ENCODE data around the gene MMP25. TPM values are rescaled to one million over a fixed set of nuclear protein-coding genes. Genes with fewer than 3 reads are reported as not detected.

MMP25 gene
- total and polyA plus RNA-seq, 10 of the 15 experiments (the other 5 are each of a cell fraction or from before 2014, with no cell fraction given): 0.03 to 0.36 (median 0.13) TPM; not detected in 1

DNA sequence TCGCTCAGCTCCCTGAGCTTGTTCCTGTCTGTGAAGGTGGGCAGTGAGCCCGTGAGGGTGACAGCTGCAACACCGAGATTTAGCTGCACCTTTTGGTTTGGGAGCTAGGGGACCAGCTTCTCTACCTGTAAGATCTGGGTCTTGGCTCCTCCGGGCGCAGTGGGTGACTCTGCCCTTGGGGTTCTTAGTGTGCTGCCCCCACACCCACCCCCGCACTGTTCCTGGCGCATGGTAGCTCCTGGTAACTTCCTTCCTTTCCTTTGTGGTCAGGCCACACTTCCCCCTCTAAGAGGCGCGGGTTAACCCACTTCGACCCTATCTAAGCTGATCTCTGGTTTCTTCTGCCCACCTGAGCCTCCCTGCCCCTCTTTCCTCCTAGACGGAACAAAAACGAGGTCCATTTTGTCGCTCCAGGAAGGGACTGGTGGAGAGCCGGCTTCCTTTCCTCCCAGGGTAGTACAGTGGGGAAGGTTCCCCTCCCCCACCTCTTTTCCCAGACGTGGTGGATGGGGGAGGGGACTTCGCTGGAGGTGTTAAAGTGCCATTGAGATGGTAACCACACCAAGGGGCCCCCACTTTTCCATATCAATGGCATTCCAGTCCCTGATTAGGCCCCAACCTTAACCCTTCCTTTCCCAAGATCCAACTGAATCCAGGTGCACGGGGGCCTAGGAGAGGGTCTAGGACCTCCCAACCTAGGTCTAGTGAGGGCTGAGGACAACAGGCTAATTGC, 38.2 kb upstream of the MMP25 start (continued):
- TF ChIP-seq IRF4 (IDR thresholded peaks at IDR 0.05; ENCODE audit: low read depth, low read length) (no peak), CBX3 (IDR thresholded peaks at IDR 0.05; ENCODE audit: borderline replicate concordance, low read depth) (no peak), WRNIP1 (IDR thresholded peaks at IDR 0.05; ENCODE audit: borderline replicate concordance, low read depth, low read length) (no peak), MYC (IDR thresholded peaks at IDR 0.05; ENCODE audit: insufficient read depth, insufficient read length, insufficient replicate concordance, low read length, severe bottlenecking) (no peak), EP300 (IDR thresholded peaks at IDR 0.05; ENCODE audit: borderline replicate concordance in 1 of 2, control insufficient read depth in 1 of 2, low read depth in 2 of 2, low read length in 2 of 2) (no peak), SPI1 (IDR thresholded peaks at IDR 0.05; ENCODE audit: borderline replicate concordance, insufficient read depth, low read depth, low read length) (no peak), CBX5 (IDR thresholded peaks at IDR 0.05; ENCODE audit: low read depth) (no peak), TCF7 (IDR thresholded peaks at IDR 0.05; ENCODE audit: borderline replicate concordance) (no peak)

DNA sequence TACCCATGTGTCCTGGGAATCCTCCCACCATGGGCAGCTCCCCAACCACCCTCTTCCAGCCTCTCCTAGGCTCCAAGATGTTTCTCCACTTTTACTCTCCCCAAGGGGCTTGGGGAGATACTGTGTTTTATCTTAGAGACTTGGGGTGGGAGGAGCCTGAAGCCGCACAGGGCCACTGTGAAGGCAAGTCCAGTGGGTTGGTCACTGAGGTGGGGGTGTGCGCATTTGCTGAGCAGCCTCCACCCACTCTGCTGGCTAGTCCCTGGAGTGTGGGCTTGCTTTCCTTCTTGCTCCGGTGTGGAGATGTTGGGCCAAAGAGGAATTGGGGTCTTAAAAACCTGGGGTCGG, 37.7 kb upstream of the MMP25 start:
- H3K4me3 ChIP-seq: no peak overlapping the region
- no peaks in the 10 kb centered on the region for H4K20me1 ChIP-seq (ENCODE audit: control insufficient read depth, insufficient read depth)
- no peaks in the 10 kb centered on the region for H3K36me3 ChIP-seq (ENCODE audit: control insufficient read depth in 2 of 2, insufficient read depth in 2 of 2, low read length in 1 of 2)
- DNase-seq (ENCODE audit: low read depth, low spot score): no peak
- ChIA-PET RAD21 (ENCODE audit: unreplicated experiment) (interaction anchor here (2.1 kb wide), 1 partner anchor 19 kb away, joined by 8 read pairs; no protein-coding TSS in a partner anchor), CTCF (interaction anchor here (11.3 kb wide), 1 partner anchor 18 kb away, joined by 421 read pairs; the partner anchor contains the start of genes CLDN6, HCFC1R1, THOC6 and TNFRSF12A), POLR2A (no interaction called here), SMC1A (ENCODE audit: uncharacterized antibody, unreplicated experiment) (interaction anchor here (7.2 kb wide), 1 partner anchor 17 kb away, joined by 91 read pairs; the partner anchor contains the start of genes HCFC1R1 and THOC6)
- H2AFZ ChIP-seq (ENCODE audit: control insufficient read depth, low read depth, low read length): no peak overlapping the region
- no peaks in the 10 kb centered on the region for H3K9me3 ChIP-seq (replicated peaks; ENCODE audit: control insufficient read depth, insufficient read depth, low read length)
- intact Hi-C loops (cut with micrococcal nuclease; ENCODE audit: unreplicated experiment) (no loop called here), in situ Hi-C loops (cut with MboI) (no loop called here)
- H3K79me2 ChIP-seq (ENCODE audit: control insufficient read depth, insufficient read depth, low read length): no peaks in the 10 kb centered on the region
- peaks cover 0 to 17% of the 10 kb centered on the region in 2 experiments for H3K27me3 ChIP-seq (replicated peaks in 1 of 2; ENCODE audit: control insufficient read depth in 2 of 2, insufficient read depth in 2 of 2, low read length in 1 of 2)
- H3K27ac ChIP-seq (ENCODE audit: control insufficient read depth, insufficient read depth): no peak overlapping the region
- no peak overlapping the region for H3K9ac ChIP-seq (ENCODE audit: control insufficient read depth, insufficient read depth, low read length)
- 75% methylated on average over 4 of the region's 4 CpGs for WGBS (ENCODE audit: insufficient coverage, insufficient replicate concordance, low lambda C conversion rate, missing lambda C conversion rate)
- BruUV-seq (replicated peaks): no TSS peak
- ATAC-seq: no peak
- peaks cover 17% of the 10 kb centered on the region for H3K4me1 ChIP-seq (ENCODE audit: control insufficient read depth, insufficient read depth, low read length)
- H3K4me2 ChIP-seq (ENCODE audit: control insufficient read depth, insufficient read depth): no peak overlapping the region
- no peak for FAIRE-seq
- no peak for TF ChIP-seq FOXM1 (IDR thresholded peaks at IDR 0.05; ENCODE audit: low read depth, low read length)
- TF ChIP-seq NR2C2 (IDR thresholded peaks at IDR 0.05; ENCODE audit: borderline replicate concordance, control insufficient read depth, insufficient read length, low read depth): no peak
- TF ChIP-seq ESRRA (IDR thresholded peaks at IDR 0.05; ENCODE audit: low read length): no peak
- TF ChIP-seq, protein P1, sequence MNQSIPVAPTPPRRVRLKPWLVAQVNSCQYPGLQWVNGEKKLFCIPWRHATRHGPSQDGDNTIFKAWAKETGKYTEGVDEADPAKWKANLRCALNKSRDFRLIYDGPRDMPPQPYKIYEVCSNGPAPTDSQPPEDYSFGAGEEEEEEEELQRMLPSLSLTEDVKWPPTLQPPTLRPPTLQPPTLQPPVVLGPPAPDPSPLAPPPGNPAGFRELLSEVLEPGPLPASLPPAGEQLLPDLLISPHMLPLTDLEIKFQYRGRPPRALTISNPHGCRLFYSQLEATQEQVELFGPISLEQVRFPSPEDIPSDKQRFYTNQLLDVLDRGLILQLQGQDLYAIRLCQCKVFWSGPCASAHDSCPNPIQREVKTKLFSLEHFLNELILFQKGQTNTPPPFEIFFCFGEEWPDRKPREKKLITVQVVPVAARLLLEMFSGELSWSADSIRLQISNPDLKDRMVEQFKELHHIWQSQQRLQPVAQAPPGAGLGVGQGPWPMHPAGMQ (IDR thresholded peaks at IDR 0.05; ENCODE audit: borderline replicate concordance): no peak
- TF ChIP-seq TARDBP (IDR thresholded peaks at IDR 0.05; ENCODE audit: borderline replicate concordance): no peak
- TF ChIP-seq NBN (IDR thresholded peaks at IDR 0.05): no peak
- TF ChIP-seq, protein P2, sequence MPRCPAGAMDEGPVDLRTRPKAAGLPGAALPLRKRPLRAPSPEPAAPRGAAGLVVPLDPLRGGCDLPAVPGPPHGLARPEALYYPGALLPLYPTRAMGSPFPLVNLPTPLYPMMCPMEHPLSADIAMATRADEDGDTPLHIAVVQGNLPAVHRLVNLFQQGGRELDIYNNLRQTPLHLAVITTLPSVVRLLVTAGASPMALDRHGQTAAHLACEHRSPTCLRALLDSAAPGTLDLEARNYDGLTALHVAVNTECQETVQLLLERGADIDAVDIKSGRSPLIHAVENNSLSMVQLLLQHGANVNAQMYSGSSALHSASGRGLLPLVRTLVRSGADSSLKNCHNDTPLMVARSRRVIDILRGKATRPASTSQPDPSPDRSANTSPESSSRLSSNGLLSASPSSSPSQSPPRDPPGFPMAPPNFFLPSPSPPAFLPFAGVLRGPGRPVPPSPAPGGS (IDR thresholded peaks at IDR 0.05; ENCODE audit: borderline replicate concordance, insufficient read depth, low read depth, low read length, poor library complexity, severe bottlenecking): no peak
- TF ChIP-seq, protein P3, sequence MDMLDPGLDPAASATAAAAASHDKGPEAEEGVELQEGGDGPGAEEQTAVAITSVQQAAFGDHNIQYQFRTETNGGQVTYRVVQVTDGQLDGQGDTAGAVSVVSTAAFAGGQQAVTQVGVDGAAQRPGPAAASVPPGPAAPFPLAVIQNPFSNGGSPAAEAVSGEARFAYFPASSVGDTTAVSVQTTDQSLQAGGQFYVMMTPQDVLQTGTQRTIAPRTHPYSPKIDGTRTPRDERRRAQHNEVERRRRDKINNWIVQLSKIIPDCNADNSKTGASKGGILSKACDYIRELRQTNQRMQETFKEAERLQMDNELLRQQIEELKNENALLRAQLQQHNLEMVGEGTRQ (IDR thresholded peaks at IDR 0.05; ENCODE audit: borderline replicate concordance, low read depth, low read length): no peak
- TF ChIP-seq ZNF622 (IDR thresholded peaks at IDR 0.05): no peak
- TF ChIP-seq TCF7 (IDR thresholded peaks at IDR 0.05; ENCODE audit: borderline replicate concordance): no peak
